Kidney (tissue), 22 donors: ENCODE measurements around the gene COPS7B. TPM values are rescaled to one million over a fixed set of nuclear protein-coding genes. Genes with fewer than 3 reads are reported as not detected.

ENCODE experiments used
- DNase-seq, 5 donors: peaks; one replicate each; pipeline ENCODE4 v3.0.0-alpha.2; 2013 to 2020
- FAIRE-seq: peaks from 2 replicates; lab custom pipeline; 2012; peaks lifted over from hg19 to GRCh38; lab: Jason Lieb, UNC
- H3K27ac ChIP-seq, 2 donors: one replicate each; pipeline ENCODE4 v1.7.0; 2013; ENCODE audit warnings: low read depth in 2 of 2, low read length in 2 of 2, inconsistent platforms in 1 of 2
- H3K27me3 ChIP-seq: one replicate; pipeline ENCODE4 v1.7.1; 2013; ENCODE audit warnings: low read length, inconsistent platforms; ENCODE audit not compliant: control insufficient read depth, insufficient read depth
- H3K36me3 ChIP-seq, 3 donors: one replicate each; pipeline versions ENCODE4 v1.7.0 to v1.7.1; 2013; ENCODE audit warnings: low read length in 3 of 3, control low read depth in 1 of 3, inconsistent platforms in 1 of 3; ENCODE audit not compliant: insufficient read depth in 3 of 3, control insufficient read depth in 2 of 3
- H3K4me1 ChIP-seq, 3 donors: one replicate each; pipeline versions ENCODE4 v1.7.0 to v1.7.1; 2013; ENCODE audit warnings: low read length in 3 of 3, inconsistent platforms in 1 of 3, low read depth in 1 of 3; ENCODE audit not compliant: control insufficient read depth in 2 of 3, insufficient read depth in 2 of 3
- H3K4me3 ChIP-seq, 3 donors: one replicate each; pipeline versions ENCODE4 v1.7.0 to v1.8.1; 2013; ENCODE audit warnings: low read length in 3 of 3, control low read depth in 1 of 3, inconsistent platforms in 1 of 3
- H3K9ac ChIP-seq, 3 donors: one replicate each; pipeline versions ENCODE4 v1.7.0 to v1.7.1; 2013; ENCODE audit warnings: low read length in 3 of 3, control low read depth in 1 of 3, inconsistent platforms in 1 of 3
- H3K9me3 ChIP-seq, 3 donors: one replicate each; pipeline versions ENCODE4 v1.7.0 to v1.7.1; 2013; ENCODE audit warnings: low read length in 3 of 3, control low read depth in 1 of 3, inconsistent platforms in 1 of 3; ENCODE audit not compliant: control insufficient read depth in 2 of 3, insufficient read depth in 1 of 3
- intact Hi-C: fragments of 100-400 bp; cut with DNase I; formaldehyde crosslinking; loops from one replicate; pipeline ENCODE4 v1.11.1; 2022
- long read RNA-seq, 10 donors: library from polyadenylated mRNA in 1 of 10; unstranded in 1 of 10; transcript quantifications; one replicate each; pipeline ENCODE4 v2.0.0 and lab custom pipeline, GENCODE V29; 2021 to 2026
- polyA plus RNA-seq: library from polyadenylated mRNA; stranded (reverse); fragments of 350-450 nt; fragmentation: Illumina TruSeq; extraction: RNeasy Lipid Tissue Mini Kit (QIAGEN cat#74804); gene quantifications from one replicate; pipeline ENCODE4 v1.2.3, GENCODE V29; 2014; ENCODE audit warnings: low read depth, low replicate concordance; ENCODE audit not compliant: insufficient read depth
- total RNA-seq: library from RNA; stranded (reverse); fragmentation: NEBNext Ultra II Directional; extraction: Animal tissue kit (Norgen Biotek cat#: 25700); gene quantifications from one replicate; pipeline ENCODE4 v1.2.1, GENCODE V29; 2021
- TF ChIP-seq, protein P1 (sequence below): IDR thresholded peaks from 3 replicates; pipeline ENCODE4 v1.5.1; 2012; ENCODE audit warnings: mild to moderate bottlenecking, moderate library complexity, borderline replicate concordance; ENCODE audit not compliant: insufficient read depth; ENCODE audit errors: extremely low read depth
- donor health status: control.
- donor health status: control.
- donor health status: control.
- donor health status: control.
- donor health status: control.
- donor health status: DM: yes; HTN: yes; CAD: no.
- donor health status: Normal renal cell carcinoma (clear cell type).

Gene COPS7B
- total RNA-seq (33.0 TPM), polyA plus RNA-seq (21.9 TPM)
- long read RNA-seq, donor 1, transcript COPS7B-201 (7 exons, 2,544 nt), result major isoform, 7 of 36 reads
- long read RNA-seq, donor 1, partial matches to known transcripts, result 25 of 36 reads
- long read RNA-seq, donor 1, other reads (novel, unspliced or antisense), result 0 of 36 reads
- long read RNA-seq, donor 2, transcript COPS7B-201 (7 exons, 2,544 nt), result major isoform, 5 of 8 reads
- long read RNA-seq, donor 2, partial matches to known transcripts, result 0 of 8 reads
- long read RNA-seq, donor 2, other reads (novel, unspliced or antisense), result 0 of 8 reads
- long read RNA-seq, donor 3, transcript COPS7B-201 (7 exons, 2,544 nt), result major isoform, 6 of 16 reads
- long read RNA-seq, donor 3, partial matches to known transcripts, result 5 of 16 reads
- long read RNA-seq, donor 3, other reads (novel, unspliced or antisense), result 0 of 16 reads
- long read RNA-seq, donor 4, transcript COPS7B-201 (7 exons, 2,544 nt), result major isoform, 9 of 14 reads
- long read RNA-seq, donor 4, partial matches to known transcripts, result 0 of 14 reads
- long read RNA-seq, donor 4, other reads (novel, unspliced or antisense), result 0 of 14 reads
- long read RNA-seq, donor 5, partial matches to known transcripts, result 0 of 3 reads
- long read RNA-seq, donor 5, other reads (novel, unspliced or antisense), result 0 of 3 reads
- long read RNA-seq, donor 6, partial matches to known transcripts, result 0 of 3 reads
- long read RNA-seq, donor 6, other reads (novel, unspliced or antisense), result 0 of 3 reads
- long read RNA-seq, donor 7, transcript COPS7B-201 (7 exons, 2,544 nt), result major isoform, 13 of 20 reads
- long read RNA-seq, donor 7, partial matches to known transcripts, result 1 of 20 reads
- long read RNA-seq, donor 7, other reads (novel, unspliced or antisense), result 2 of 20 reads
- long read RNA-seq, donor 8, transcript COPS7B-201 (7 exons, 2,544 nt), result major isoform, 6 of 11 reads
- long read RNA-seq, donor 8, partial matches to known transcripts, result 0 of 11 reads
- long read RNA-seq, donor 8, other reads (novel, unspliced or antisense), result 0 of 11 reads
- long read RNA-seq, donor 9, partial matches to known transcripts, result 0 of 7 reads
- long read RNA-seq, donor 9, other reads (novel, unspliced or antisense), result 0 of 7 reads
- long read RNA-seq, donor 10, partial matches to known transcripts, result 0 of 10 reads
- long read RNA-seq, donor 10, other reads (novel, unspliced or antisense), result 0 of 10 reads

DNA sequence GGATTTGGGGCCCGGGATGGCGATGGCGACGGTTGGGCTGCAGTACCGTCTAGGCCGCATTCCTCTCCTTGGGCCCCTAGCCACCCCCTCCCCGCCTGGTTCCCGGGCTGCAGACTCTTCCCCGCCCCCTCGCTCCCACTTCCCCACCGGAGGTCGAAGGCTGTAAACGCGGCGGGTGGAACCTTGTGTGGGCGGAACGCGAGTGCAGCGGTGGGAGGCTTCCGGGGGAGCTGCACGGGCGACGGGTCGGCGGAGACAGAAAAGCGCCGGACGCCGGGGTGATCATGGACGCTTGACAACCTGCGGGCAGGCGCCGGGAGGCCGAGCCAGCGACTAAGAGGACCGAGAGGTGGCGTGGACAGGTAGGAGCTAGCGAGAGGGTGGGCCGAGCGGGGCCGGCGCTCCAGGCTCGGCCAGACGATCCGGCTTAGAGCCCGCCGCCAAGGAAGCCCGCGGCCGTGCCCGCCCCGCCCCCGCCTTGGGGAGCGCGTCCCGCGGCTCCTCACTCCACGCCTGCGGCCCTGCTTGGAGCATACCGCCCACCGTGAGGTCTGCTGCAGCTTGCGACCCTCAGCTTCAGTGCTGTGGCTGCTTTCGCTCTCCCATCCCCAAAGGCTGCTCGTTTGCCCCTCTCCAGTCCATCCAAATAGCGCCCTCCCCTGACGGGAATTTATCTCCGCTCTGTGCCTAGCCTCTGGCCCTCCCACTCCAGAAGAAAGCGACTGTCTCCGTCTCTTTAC is at the start of gene COPS7B:
COPS7B (plus strand) TSS at position 269 of the 740 bp plus-strand sequence. CDS start 2,126 bp downstream, outside the sequence.
- peaks cover 0 to 16% (median 4%) of the 10 kb centered on the region in 3 donors for H3K36me3 ChIP-seq
- no peaks in the 10 kb centered on the region for H3K27me3 ChIP-seq
- peak within 1 kb of the TSS; percentile 69 to 80 (median 71) for H3K9ac ChIP-seq
- TF ChIP-seq, protein P1, sequence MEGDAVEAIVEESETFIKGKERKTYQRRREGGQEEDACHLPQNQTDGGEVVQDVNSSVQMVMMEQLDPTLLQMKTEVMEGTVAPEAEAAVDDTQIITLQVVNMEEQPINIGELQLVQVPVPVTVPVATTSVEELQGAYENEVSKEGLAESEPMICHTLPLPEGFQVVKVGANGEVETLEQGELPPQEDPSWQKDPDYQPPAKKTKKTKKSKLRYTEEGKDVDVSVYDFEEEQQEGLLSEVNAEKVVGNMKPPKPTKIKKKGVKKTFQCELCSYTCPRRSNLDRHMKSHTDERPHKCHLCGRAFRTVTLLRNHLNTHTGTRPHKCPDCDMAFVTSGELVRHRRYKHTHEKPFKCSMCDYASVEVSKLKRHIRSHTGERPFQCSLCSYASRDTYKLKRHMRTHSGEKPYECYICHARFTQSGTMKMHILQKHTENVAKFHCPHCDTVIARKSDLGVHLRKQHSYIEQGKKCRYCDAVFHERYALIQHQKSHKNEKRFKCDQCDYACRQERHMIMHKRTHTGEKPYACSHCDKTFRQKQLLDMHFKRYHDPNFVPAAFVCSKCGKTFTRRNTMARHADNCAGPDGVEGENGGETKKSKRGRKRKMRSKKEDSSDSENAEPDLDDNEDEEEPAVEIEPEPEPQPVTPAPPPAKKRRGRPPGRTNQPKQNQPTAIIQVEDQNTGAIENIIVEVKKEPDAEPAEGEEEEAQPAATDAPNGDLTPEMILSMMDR, result peak; percentile 33
- H3K4me1 ChIP-seq, result peaks cover 0 to 20% (median 5%) of the 10 kb centered on the region in 3 donors
- no peak for FAIRE-seq
- H3K27ac ChIP-seq, result peak within 1 kb of the TSS in 1 of 2 donors; percentile 1
- H3K9me3 ChIP-seq, result no peaks in the 10 kb centered on the region
- H3K4me3 ChIP-seq, result peak within 1 kb of the TSS; percentile 82 to 91 (median 82)
- DNase-seq, result peak; percentile 93 to 96 (median 94)
- intact Hi-C loops, result no loop called here

DNA sequence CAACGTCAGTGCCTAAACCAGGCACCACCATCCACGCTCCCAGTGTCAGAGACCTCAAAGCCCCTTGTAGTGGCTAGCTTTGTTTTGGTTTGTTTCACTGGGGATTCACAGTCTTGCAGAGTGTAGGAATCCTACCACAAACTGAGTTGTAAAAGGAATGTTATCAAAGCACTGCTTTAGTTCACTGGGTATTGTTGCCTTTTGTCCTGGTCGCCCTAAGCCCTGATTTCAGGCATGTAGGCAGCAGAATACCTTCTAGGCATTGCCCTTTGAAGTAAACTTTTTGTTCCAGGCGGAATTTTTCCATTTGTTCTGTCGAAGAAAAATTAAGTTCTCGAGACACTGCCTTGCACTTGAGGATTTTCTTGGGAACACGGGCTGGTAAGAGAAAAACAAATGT is 48.5 kb upstream of the COPS7B start:
- intact Hi-C loops, result no loop called here
- H3K4me1 ChIP-seq, result no peaks in the 10 kb centered on the region
- DNase-seq, result no peak
- no peak overlapping the region for H3K9ac ChIP-seq
- no peaks in the 10 kb centered on the region for H3K9me3 ChIP-seq
- H3K27me3 ChIP-seq, result no peaks in the 10 kb centered on the region
- TF ChIP-seq, protein P1, result no peak
- no peak overlapping the region for H3K27ac ChIP-seq
- no peak overlapping the region for H3K4me3 ChIP-seq
- peaks cover 0 to 6% (median 2%) of the 10 kb centered on the region in 3 donors for H3K36me3 ChIP-seq
- no peak for FAIRE-seq

DNA sequence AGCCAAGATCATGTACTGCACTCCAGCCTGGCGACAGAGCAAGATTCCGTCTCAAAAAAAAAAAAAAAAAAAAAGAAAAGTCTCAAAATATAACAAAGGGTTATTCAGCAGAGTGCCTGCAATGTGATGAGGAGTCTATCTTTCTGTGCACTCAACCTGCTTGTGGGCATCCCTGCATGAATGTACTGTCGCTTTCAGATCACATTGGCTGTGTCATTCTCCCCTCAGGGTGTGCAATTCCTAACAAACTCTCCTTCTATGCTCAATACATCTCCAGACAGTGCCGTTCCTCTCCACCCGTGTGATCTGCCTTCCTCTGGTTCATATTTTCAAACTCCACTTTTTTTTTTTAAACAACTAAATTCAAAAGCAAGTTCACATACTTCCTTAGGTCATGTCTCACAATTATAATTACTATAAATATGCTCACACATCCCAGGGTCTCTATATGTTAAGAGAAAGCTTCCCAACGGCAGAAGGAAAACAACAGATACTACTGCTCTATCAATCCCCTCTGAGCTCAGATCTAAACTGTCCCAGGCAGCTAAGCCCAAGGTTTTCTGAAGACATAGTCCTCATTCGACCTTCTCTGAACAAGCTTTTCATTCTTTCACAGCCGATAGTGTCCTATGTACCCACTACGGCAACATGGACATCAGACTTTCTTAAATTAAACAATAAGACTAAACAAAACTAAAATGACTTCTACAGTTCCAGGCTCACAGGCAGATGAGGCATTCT is 42.7 kb upstream of the COPS7B start:
- Histone ChIP-seq H3K36me3 (no peaks in the 10 kb centered on the region), H3K9me3 (no peaks in the 10 kb centered on the region), H3K4me3 (no peak overlapping the region), H3K27ac (no peak overlapping the region), H3K9ac (no peak overlapping the region), H3K4me1 (no peaks in the 10 kb centered on the region), H3K27me3 (no peaks in the 10 kb centered on the region)
- intact Hi-C loops, result no loop called here
- TF ChIP-seq, protein P1, result no peak
- FAIRE-seq, result no peak
- no peak for DNase-seq
